Measurements from ENCODE around the gene MKS1. TPM values are rescaled to one million over a fixed set of nuclear protein-coding genes. Genes with fewer than 3 reads are reported as not detected.

The MKS1 gene
- total RNA-seq = 13.2 and 14.2 TPM in 2 replicates

GRCh38 chr17:58219007-58219788 is at the start of gene MKS1:
TSS of gene MKS1 (minus strand) at chr17:58219255. CDS start at chr17:58219230, 25 bp downstream.

DNA sequence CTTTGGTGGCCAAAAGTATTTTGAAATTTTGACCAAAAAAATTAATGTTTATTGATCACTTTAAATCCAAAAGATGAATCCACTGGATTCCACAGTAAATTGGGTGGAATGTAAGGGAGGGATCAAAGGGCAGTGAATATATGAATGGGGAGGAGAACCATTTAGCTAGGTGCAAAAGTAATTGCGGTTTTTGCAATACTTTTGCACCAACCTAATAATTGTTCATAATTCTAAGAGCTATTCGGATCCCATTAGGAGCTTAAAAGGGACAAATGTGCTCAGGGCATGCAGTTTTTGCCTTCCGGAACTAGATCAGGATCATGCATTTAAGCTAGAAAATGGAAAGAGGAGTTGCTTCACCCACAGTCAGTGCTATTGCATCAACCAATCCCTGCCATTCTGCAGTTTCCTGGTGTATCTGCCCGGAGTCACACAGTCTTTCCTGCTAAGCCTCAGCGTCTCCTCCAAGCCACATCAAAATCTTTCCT is 19.1 kb upstream of the MKS1 start, which contains the start of gene LPO:
Gene LPO (plus strand): TSS at position 438 of the 488 bp plus-strand sequence. CDS start 4,396 bp downstream, outside the sequence.

GRCh38 chr17:58192612-58193011 is 26.4 kb downstream of the MKS1 start, which contains the start of gene EPX:
TSS of gene EPX (plus strand) at chr17:58192726. CDS start at chr17:58192847, 121 bp downstream.

GRCh38 chr17:58166682-58167081 is 52.4 kb downstream of the MKS1 start, which contains the start of gene OR4D2:
TSS of gene OR4D2 (plus strand) at chr17:58166982. CDS start at chr17:58169656, 2,674 bp downstream.

Other genes starting within 250 kb of the MKS1 start
- 28.3 and 31.0 TPM in 2 replicates for gene VEZF1, start 231.0 kb downstream of the MKS1 start, total RNA-seq
- gene SRSF1, start 212.0 kb downstream of the MKS1 start, total RNA-seq = 372 and 373 TPM in 2 replicates
- 16.8 and 30.3 TPM in 2 replicates for gene DYNLL2, start 135.8 kb downstream of the MKS1 start, total RNA-seq
- gene OR4D1, start 70.9 kb downstream of the MKS1 start, total RNA-seq = not detected in 2 replicates
- not detected in 2 replicates for gene OR4D2, start 52.3 kb downstream of the MKS1 start, total RNA-seq
- not detected in 2 replicates for gene EPX, start 26.5 kb downstream of the MKS1 start, total RNA-seq
- gene LPO, start 19.3 kb upstream of the MKS1 start, total RNA-seq = not detected in 2 replicates
- 0.09 TPM in 1 of 2 replicates, not detected in the other for gene MPO, start 61.7 kb upstream of the MKS1 start, total RNA-seq
- gene TSPOAP1, start 109.5 kb upstream of the MKS1 start, total RNA-seq = 0.43 and 0.65 TPM in 2 replicates
- gene SUPT4H1, start 132.9 kb upstream of the MKS1 start, total RNA-seq = 34.7 and 41.0 TPM in 2 replicates
- gene RNF43, start 198.3 kb upstream of the MKS1 start, total RNA-seq = not detected in 2 replicates

All from smooth muscle cell of bladder (primary cell).